ENCODE data around the gene SLC24A1.

DNA sequence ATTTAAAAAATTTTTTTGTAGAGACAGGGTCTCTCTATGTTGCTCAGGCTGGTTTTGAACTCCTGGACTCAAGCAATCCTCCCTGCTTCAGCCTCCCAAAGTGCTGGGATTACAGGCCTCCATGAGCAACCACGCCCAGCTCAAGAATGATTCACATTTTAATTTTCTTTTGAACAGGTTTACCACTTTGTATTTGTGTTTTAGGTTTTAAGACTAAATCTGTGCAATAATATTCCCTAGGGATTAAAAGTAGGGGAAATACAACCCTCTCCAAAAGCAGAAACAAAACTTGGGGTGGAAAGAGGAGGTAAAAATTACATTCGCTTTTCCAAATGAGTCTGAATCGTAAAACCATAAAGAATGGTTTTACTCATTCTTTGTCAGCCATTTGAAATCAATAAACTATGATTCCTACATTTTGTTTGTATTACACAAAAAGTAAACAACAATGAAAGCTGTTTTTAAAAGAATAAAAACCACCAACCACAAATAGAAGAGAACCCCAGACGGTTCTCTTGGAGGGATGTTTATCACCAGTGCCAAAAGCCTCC lies 37.8 kb downstream of the SLC24A1 start:
- TF ChIP-seq, protein P1, sequence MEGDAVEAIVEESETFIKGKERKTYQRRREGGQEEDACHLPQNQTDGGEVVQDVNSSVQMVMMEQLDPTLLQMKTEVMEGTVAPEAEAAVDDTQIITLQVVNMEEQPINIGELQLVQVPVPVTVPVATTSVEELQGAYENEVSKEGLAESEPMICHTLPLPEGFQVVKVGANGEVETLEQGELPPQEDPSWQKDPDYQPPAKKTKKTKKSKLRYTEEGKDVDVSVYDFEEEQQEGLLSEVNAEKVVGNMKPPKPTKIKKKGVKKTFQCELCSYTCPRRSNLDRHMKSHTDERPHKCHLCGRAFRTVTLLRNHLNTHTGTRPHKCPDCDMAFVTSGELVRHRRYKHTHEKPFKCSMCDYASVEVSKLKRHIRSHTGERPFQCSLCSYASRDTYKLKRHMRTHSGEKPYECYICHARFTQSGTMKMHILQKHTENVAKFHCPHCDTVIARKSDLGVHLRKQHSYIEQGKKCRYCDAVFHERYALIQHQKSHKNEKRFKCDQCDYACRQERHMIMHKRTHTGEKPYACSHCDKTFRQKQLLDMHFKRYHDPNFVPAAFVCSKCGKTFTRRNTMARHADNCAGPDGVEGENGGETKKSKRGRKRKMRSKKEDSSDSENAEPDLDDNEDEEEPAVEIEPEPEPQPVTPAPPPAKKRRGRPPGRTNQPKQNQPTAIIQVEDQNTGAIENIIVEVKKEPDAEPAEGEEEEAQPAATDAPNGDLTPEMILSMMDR (IDR thresholded peaks at IDR 0.05): no peak
- no peak for TF ChIP-seq POLR2A (IDR thresholded peaks at IDR 0.05)

All from esophagus squamous epithelium (tissue), 4 donors.